Measurements from ENCODE around the gene ZFP90. TPM values are rescaled to one million over a fixed set of nuclear protein-coding genes. Genes with fewer than 3 reads are reported as not detected.

ZFP90 gene
- total RNA-seq, 1 experiment from 2014 or later = 21.8 TPM

GRCh38 chr16:68605746-68606145 is 66.7 kb downstream of the ZFP90 start:
- H4K20me1 ChIP-seq (ENCODE audit: insufficient read depth) = no peaks in the 10 kb centered on the region
- ATAC-seq = no peak
- H3K4me1 ChIP-seq (ENCODE audit: control insufficient read depth in 1 of 2, insufficient read depth in 2 of 2, low read length in 2 of 2) = no peaks in the 10 kb centered on the region
- no TSS peak for BruUV-seq (replicated peaks)
- POLR2A ChIA-PET = no interaction called here
- H2AFZ ChIP-seq (ENCODE audit: low read depth, low read length, poor library complexity, severe bottlenecking) = no peak overlapping the region
- CTCF ChIA-PET = no interaction called here
- no peaks in the 10 kb centered on the region for H3K79me2 ChIP-seq (ENCODE audit: insufficient read depth, low read length)
- H3K9me2 ChIP-seq (ENCODE audit: insufficient read depth) = no peaks in the 10 kb centered on the region
- no peaks in the 10 kb centered on the region for H3K36me3 ChIP-seq (ENCODE audit: control insufficient read depth in 1 of 2, insufficient read depth in 2 of 2, low read length in 2 of 2)
- RAD21 ChIA-PET (ENCODE audit: low non-redundant PET in 1 of 2, low total read pairs in 2 of 2, uncharacterized antibody in 2 of 2, unreplicated experiment in 2 of 2) = no interaction called here
- no peaks in the 10 kb centered on the region for H3K27me3 ChIP-seq (ENCODE audit: insufficient read depth, low read length)
- H3K27ac ChIP-seq (ENCODE audit: low read depth, low read length) = no peak overlapping the region
- intact Hi-C loops (cut with micrococcal nuclease) = no loop called here
- H3K9me3 ChIP-seq (ENCODE audit: control insufficient read depth in 1 of 2, insufficient read depth in 1 of 2, low read depth in 1 of 2, low read length in 2 of 2) = no peaks in the 10 kb centered on the region
- no peak overlapping the region for H3K9ac ChIP-seq (ENCODE audit: low read length)
- TF ChIP-seq FOSL1 (IDR thresholded peaks at IDR 0.05; ENCODE audit: low read depth) (no peak), RAD21 (IDR thresholded peaks at IDR 0.05; ENCODE audit: low read depth) (no peak), CBX3 (IDR thresholded peaks at IDR 0.05; ENCODE audit: low read depth) (no peak), ZNF274 (IDR thresholded peaks at IDR 0.05; ENCODE audit: low read depth, low read length) (no peak), EZH2 (IDR thresholded peaks at IDR 0.05) (no peak), CTCF (IDR thresholded peaks at IDR 0.05 in 2 of 3, conservative IDR thresholded peaks at IDR 0.05 in 1 of 3; ENCODE audit: borderline replicate concordance in 1 of 3, insufficient read depth in 1 of 3, low read depth in 2 of 3, low read length in 2 of 3) (no peak), ZBTB33 (IDR thresholded peaks at IDR 0.05; ENCODE audit: extremely low read depth, insufficient replicate concordance, low read length) (no peak), SP1 (IDR thresholded peaks at IDR 0.05; ENCODE audit: low read depth) (no peak), TCF7L2 (IDR thresholded peaks at IDR 0.05; ENCODE audit: borderline replicate concordance, extremely low read depth, insufficient read depth, insufficient read length) (no peak), JUND (IDR thresholded peaks at IDR 0.05) (no peak), SRF (IDR thresholded peaks at IDR 0.05; ENCODE audit: low read depth) (no peak), POLR2A (IDR thresholded peaks at IDR 0.05; ENCODE audit: borderline replicate concordance, extremely low read depth, insufficient read depth, insufficient read length) (no peak), YY1 (IDR thresholded peaks at IDR 0.05; ENCODE audit: extremely low read depth, insufficient replicate concordance, low read depth, low read length) (no peak), REST (IDR thresholded peaks at IDR 0.05; ENCODE audit: low read depth) (no peak), POLR2AphosphoS5 (IDR thresholded peaks at IDR 0.05; ENCODE audit: low read depth, low read length) (no peak), SIN3A (IDR thresholded peaks at IDR 0.05; ENCODE audit: low read depth) (no peak), MAX (IDR thresholded peaks at IDR 0.05) (no peak), ZFX (IDR thresholded peaks at IDR 0.05) (no peak), ELF1 (IDR thresholded peaks at IDR 0.05; ENCODE audit: borderline replicate concordance, low read depth) (no peak), EZH2phosphoT487 (IDR thresholded peaks at IDR 0.05; ENCODE audit: borderline replicate concordance) (no peak)
- DNase-seq (ENCODE audit: low read depth, low spot score) = no peak
- H3K4me2 ChIP-seq (ENCODE audit: low read length) = no peak overlapping the region
- H3K4me3 ChIP-seq (replicated peaks in 1 of 2; ENCODE audit: low read depth in 1 of 2, low read length in 2 of 2) = no peak overlapping the region
